ENCODE data around the gene USP25.

GRCh38 chr21:15688016-15688415, 41.8 kb upstream of the USP25 start:
- TF ChIP-seq POLR2AphosphoS5 (IDR thresholded peaks at IDR 0.05; ENCODE audit: low read depth) (no peak), CTCF (conservative IDR thresholded peaks at IDR 0.05; ENCODE audit: low read depth in 2 of 2) (no peak), EZH2 (IDR thresholded peaks at IDR 0.05; ENCODE audit: low read depth, unreplicated experiment) (no peak), ZNF331 (CRISPR knock-in tag; IDR thresholded peaks at IDR 0.05; ENCODE audit: low read depth) (no peak), EZH2phosphoT487 (IDR thresholded peaks at IDR 0.05; ENCODE audit: unreplicated experiment) (no peak)

All from GM23338 (cell line).